GM12878 (cell line): ENCODE measurements around the gene GALNT12. TPM values are rescaled to one million over a fixed set of nuclear protein-coding genes. Genes with fewer than 3 reads are reported as not detected.

Experiments
- ATAC-seq: fragments of 200-7000 bp; cut with Tn5 transposase; 3 replicates; pipeline ENCODE4 v1.9.1; 2020; ENCODE audit warnings: mild to moderate bottlenecking, moderate library complexity
- BruUV-seq: library from RNA; stranded (reverse); fragments of 400-500 nt; replicated peaks from 2 replicates; lab custom pipeline; 2021; lab: Mats Ljungman, UMichigan
- CTCF ChIA-PET: fragments of 300-600 bp; sonication (Branson Sonifier 250); formaldehyde crosslinking; extraction: SDS; loops from one replicate; lab custom pipeline; 2021; ENCODE audit warnings: inconsistent platforms; lab: Yijun Ruan, JAX
- POLR2A ChIA-PET: fragments of 350-600 bp; formaldehyde crosslinking; extraction: SDS; loops from one replicate; lab custom pipeline; 2021; ENCODE audit warnings: inconsistent platforms; lab: Charles Lee
- RAD21 ChIA-PET: fragments of 300-600 bp; sonication (Branson Sonifier 250); formaldehyde crosslinking; loops from one replicate; lab custom pipeline; 2023; ENCODE audit warnings: antibody characterized with exemption; ENCODE audit not compliant: unreplicated experiment; lab: Charles Lee
- SMC1A ChIA-PET: fragments of 300-600 bp; sonication (Branson Sonifier 250); formaldehyde crosslinking; loops from one replicate; lab custom pipeline; 2023; ENCODE audit not compliant: unreplicated experiment, uncharacterized antibody; lab: Charles Lee
- DNase-seq: peaks from one replicate; pipeline ENCODE4 v3.0.0-alpha.2; 2011; ENCODE audit warnings: low read depth, low spot score
- FAIRE-seq: peaks from 3 replicates; lab custom pipeline; 2011; peaks lifted over from hg19 to GRCh38; lab: Jason Lieb, UNC
- H2AFZ ChIP-seq: 2 replicates; pipeline ENCODE4 v1.6.0; 2011; ENCODE audit warnings: low read depth, low read length, control low read depth; ENCODE audit not compliant: control insufficient read depth
- H3K27ac ChIP-seq: 2 replicates; pipeline ENCODE4 v1.5.1; 2011; ENCODE audit warnings: control low read depth; ENCODE audit not compliant: control insufficient read depth, insufficient read depth
- H3K27me3 ChIP-seq, 2 experiments: replicated peaks in 1 of 2; 2 replicates each; pipeline versions ENCODE4 v1.6.0 to v1.6.1; 2011; ENCODE audit warnings: low read length in 1 of 2; ENCODE audit not compliant: control insufficient read depth in 2 of 2, insufficient read depth in 2 of 2
- H3K36me3 ChIP-seq, 2 experiments: 2 replicates each; pipeline ENCODE4 v1.5.1; 2011; ENCODE audit warnings: low read length in 1 of 2; ENCODE audit not compliant: control insufficient read depth in 2 of 2, insufficient read depth in 2 of 2
- H3K4me1 ChIP-seq: 2 replicates; pipeline ENCODE4 v1.6.1; 2011; ENCODE audit warnings: mild to moderate bottlenecking, low read length, moderate library complexity, mixed read lengths; ENCODE audit not compliant: control insufficient read depth, insufficient read depth
- H3K4me2 ChIP-seq: 2 replicates; pipeline ENCODE4 v1.6.0; 2011; ENCODE audit warnings: control low read depth; ENCODE audit not compliant: control insufficient read depth, insufficient read depth
- H3K4me3 ChIP-seq: fragments of 200-600 bp; sonication (generic); 2 replicates; pipeline ENCODE4 v1.5.1; 2016
- H3K79me2 ChIP-seq: 2 replicates; pipeline ENCODE4 v1.6.0; 2011; ENCODE audit warnings: low read length; ENCODE audit not compliant: control insufficient read depth, insufficient read depth
- H3K9ac ChIP-seq: 2 replicates; pipeline ENCODE4 v1.8.0; 2011; ENCODE audit warnings: low read length, control low read depth, mixed read lengths; ENCODE audit not compliant: control insufficient read depth, insufficient read depth
- H3K9me3 ChIP-seq: replicated peaks from 3 replicates; pipeline ENCODE4 v1.5.1; 2011; ENCODE audit warnings: mild to moderate bottlenecking, low read length; ENCODE audit not compliant: control insufficient read depth, insufficient read depth
- H4K20me1 ChIP-seq: 2 replicates; pipeline ENCODE4 v1.6.0; 2011; ENCODE audit not compliant: control insufficient read depth, insufficient read depth
- CBFB ChIP-seq: IDR thresholded peaks from 2 replicates; pipeline ENCODE4 v1.6.1; 2016; ENCODE audit warnings: antibody characterized with exemption, low read depth
- CBX5 ChIP-seq: sonication (generic); IDR thresholded peaks from 2 replicates; pipeline ENCODE4 v1.6.1; 2016; ENCODE audit warnings: low read depth, moderate library complexity, mild to moderate bottlenecking, inconsistent platforms
- GABPA ChIP-seq: IDR thresholded peaks from 2 replicates; pipeline ENCODE4 v1.6.1; 2014; ENCODE audit warnings: antibody characterized with exemption, low read depth, mild to moderate bottlenecking, inconsistent platforms
- JUND ChIP-seq: IDR thresholded peaks from 2 replicates; pipeline ENCODE4 v1.6.1; 2012; ENCODE audit warnings: low read depth, mild to moderate bottlenecking, low read length, improper control_type of control experiment, moderate library complexity
- KDM1A ChIP-seq: fragments of 200-600 bp; sonication (generic); IDR thresholded peaks from 2 replicates; pipeline ENCODE4 v1.6.1; 2016; ENCODE audit warnings: borderline replicate concordance
- NR2C2 ChIP-seq: IDR thresholded peaks from 2 replicates; pipeline ENCODE4 v1.6.1; 2011; ENCODE audit warnings: borderline replicate concordance, low read depth; ENCODE audit not compliant: control insufficient read depth, insufficient read length
- RAD21 ChIP-seq: IDR thresholded peaks from 2 replicates; pipeline ENCODE4 v1.6.1; 2011; ENCODE audit warnings: mild to moderate bottlenecking, low read depth, low read length, moderate library complexity; ENCODE audit not compliant: insufficient read depth
- RELA ChIP-seq: fragments of 450-650 bp; IDR thresholded peaks from 2 replicates; pipeline ENCODE4 v1.8.0; 2014; ENCODE audit warnings: borderline replicate concordance; ENCODE audit not compliant: partially characterized antibody
- SIX5 ChIP-seq: IDR thresholded peaks from 2 replicates; pipeline ENCODE4 v1.6.1; 2011; ENCODE audit warnings: mild to moderate bottlenecking, low read depth, low read length, moderate library complexity; ENCODE audit not compliant: severe bottlenecking
- SP1 ChIP-seq: IDR thresholded peaks from one replicate; pipeline ENCODE4 v1.6.1; 2011; ENCODE audit warnings: low read depth, low read length
- SUPT20H ChIP-seq: IDR thresholded peaks from 2 replicates; pipeline ENCODE4 v1.6.1; 2011; ENCODE audit warnings: low read depth, mild to moderate bottlenecking, low read length, moderate library complexity, borderline replicate concordance; ENCODE audit not compliant: control insufficient read depth
- TARDBP ChIP-seq: IDR thresholded peaks from 2 replicates; pipeline ENCODE4 v1.6.1; 2016; ENCODE audit warnings: borderline replicate concordance
- ZNF274 ChIP-seq: IDR thresholded peaks from one replicate; pipeline ENCODE4 v1.8.0; 2011; ENCODE audit not compliant: insufficient read length, insufficient read depth
- WGBS: methylation state at CpG from one replicate; pipeline ENCODE4 v1.1.6; 2016; ENCODE audit warnings: low lambda C conversion rate; ENCODE audit not compliant: insufficient replicate concordance, insufficient coverage; ENCODE audit errors: missing lambda C conversion rate; 5-methylcytosine and 5-hydroxymethylcytosine counted together
- in situ Hi-C: fragments of 300-500 bp; cut with MboI; formaldehyde crosslinking; loops from 9 replicates; pipeline ENCODE4 v1.14.3; 2018; ENCODE audit warnings: mixed read lengths
- intact Hi-C: fragments of 100-400 bp; cut with micrococcal nuclease; formaldehyde crosslinking; loops from one replicate; pipeline ENCODE4 v1.14.2; 2022; ENCODE audit not compliant: unreplicated experiment
- polyA plus RNA-seq, 11 experiments: library from polyadenylated mRNA; depleted of rRNA in 4 of 11; unstranded in 6 of 11; stranded (reverse) in 5 of 11; fragments of >200 nt; fragmentation: Nextera tagmentation in 4 of 11; fragmentation: Illumina TruSeq in 1 of 11; extraction: Ambion mirVana in 4 of 11; extraction: Trizol in 1 of 11; gene quantifications; 1 replicate in 1 of 11; 2 replicates in 10 of 11; pipeline versions ENCODE4 v1.2.1 to v1.2.3, GENCODE V29; 2011 to 2016; ENCODE audit warnings: inconsistent platforms in 2 of 11, missing spikeins in 2 of 11, low read depth in 1 of 11
- total RNA-seq, 4 experiments: library from RNA; depleted of rRNA in 3 of 4; stranded (reverse); fragments of >200 nt in 3 of 4; fragmentation: Illumina TruSeq in 1 of 4; extraction: Trizol in 1 of 4; gene quantifications; 2 replicates each; pipeline versions ENCODE4 v1.2.1 to v1.2.3, GENCODE V29; 2013 to 2021
- TF ChIP-seq, protein P1 (sequence below): fragments of 450-650 bp; IDR thresholded peaks from 2 replicates; pipeline ENCODE4 v1.6.1; 2017; ENCODE audit warnings: mild to moderate bottlenecking, low read depth, inconsistent platforms; ENCODE audit not compliant: poor library complexity, severe bottlenecking
- TF ChIP-seq, protein P2 (sequence below): fragments of 450-650 bp; IDR thresholded peaks from 2 replicates; pipeline ENCODE4 v1.6.1; 2018; ENCODE audit warnings: mild to moderate bottlenecking, low read depth, moderate library complexity; ENCODE audit not compliant: partially characterized antibody
- TF ChIP-seq, protein P3 (sequence below), 3 experiments: IDR thresholded peaks in 2 of 3; conservative IDR thresholded peaks in 1 of 3; 2 replicates each; pipeline ENCODE4 v1.5.1; 2011; ENCODE audit warnings: low read depth in 3 of 3, low read length in 3 of 3, mild to moderate bottlenecking in 3 of 3, control low read depth in 2 of 3, moderate library complexity in 2 of 3, inconsistent platforms in 1 of 3, mixed read lengths in 1 of 3; ENCODE audit not compliant: control insufficient read depth in 2 of 3, insufficient read depth in 1 of 3; ENCODE audit errors: extremely low read depth in 1 of 3

The GALNT12 gene
- total and polyA plus RNA-seq, 10 of the 15 experiments (the other 5 are each of a cell fraction or from before 2014, with no cell fraction given), result 0.13 to 5.3 (median 3.2) TPM

DNA sequence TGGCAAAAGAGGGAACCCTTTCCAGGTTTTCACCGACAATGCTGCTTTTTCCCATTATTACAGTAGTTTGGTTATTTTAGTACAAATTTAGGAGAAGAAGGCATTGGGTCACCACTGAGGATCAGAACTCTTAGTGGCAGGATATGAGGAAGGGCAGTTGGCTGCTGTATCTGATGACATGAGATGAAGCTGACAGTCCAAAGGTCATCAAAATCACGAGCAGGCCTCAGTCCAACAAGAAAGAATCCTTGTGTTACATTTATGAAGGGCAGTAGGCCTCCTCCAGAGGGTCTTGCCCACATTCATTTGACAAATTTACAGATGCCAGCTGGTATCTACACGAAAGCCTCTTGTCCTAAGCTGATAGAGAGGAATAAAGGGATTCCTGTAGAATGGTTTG lies 86.7 kb downstream of the GALNT12 start:
- no peak for FAIRE-seq
- TF ChIP-seq NR2C2, result no peak
- TF ChIP-seq, protein P1, sequence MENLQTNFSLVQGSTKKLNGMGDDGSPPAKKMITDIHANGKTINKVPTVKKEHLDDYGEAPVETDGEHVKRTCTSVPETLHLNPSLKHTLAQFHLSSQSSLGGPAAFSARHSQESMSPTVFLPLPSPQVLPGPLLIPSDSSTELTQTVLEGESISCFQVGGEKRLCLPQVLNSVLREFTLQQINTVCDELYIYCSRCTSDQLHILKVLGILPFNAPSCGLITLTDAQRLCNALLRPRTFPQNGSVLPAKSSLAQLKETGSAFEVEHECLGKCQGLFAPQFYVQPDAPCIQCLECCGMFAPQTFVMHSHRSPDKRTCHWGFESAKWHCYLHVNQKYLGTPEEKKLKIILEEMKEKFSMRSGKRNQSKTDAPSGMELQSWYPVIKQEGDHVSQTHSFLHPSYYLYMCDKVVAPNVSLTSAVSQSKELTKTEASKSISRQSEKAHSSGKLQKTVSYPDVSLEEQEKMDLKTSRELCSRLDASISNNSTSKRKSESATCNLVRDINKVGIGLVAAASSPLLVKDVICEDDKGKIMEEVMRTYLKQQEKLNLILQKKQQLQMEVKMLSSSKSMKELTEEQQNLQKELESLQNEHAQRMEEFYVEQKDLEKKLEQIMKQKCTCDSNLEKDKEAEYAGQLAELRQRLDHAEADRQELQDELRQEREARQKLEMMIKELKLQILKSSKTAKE, result no peak
- TF ChIP-seq GABPA, result no peak
- no peak for TF ChIP-seq RAD21
- no peak for TF ChIP-seq CBX5
- no peak for TF ChIP-seq RELA
- no peak for TF ChIP-seq SIX5
- no peak for TF ChIP-seq SUPT20H
- no peak for TF ChIP-seq KDM1A
- no peak for TF ChIP-seq ZNF274
- TF ChIP-seq, protein P2, sequence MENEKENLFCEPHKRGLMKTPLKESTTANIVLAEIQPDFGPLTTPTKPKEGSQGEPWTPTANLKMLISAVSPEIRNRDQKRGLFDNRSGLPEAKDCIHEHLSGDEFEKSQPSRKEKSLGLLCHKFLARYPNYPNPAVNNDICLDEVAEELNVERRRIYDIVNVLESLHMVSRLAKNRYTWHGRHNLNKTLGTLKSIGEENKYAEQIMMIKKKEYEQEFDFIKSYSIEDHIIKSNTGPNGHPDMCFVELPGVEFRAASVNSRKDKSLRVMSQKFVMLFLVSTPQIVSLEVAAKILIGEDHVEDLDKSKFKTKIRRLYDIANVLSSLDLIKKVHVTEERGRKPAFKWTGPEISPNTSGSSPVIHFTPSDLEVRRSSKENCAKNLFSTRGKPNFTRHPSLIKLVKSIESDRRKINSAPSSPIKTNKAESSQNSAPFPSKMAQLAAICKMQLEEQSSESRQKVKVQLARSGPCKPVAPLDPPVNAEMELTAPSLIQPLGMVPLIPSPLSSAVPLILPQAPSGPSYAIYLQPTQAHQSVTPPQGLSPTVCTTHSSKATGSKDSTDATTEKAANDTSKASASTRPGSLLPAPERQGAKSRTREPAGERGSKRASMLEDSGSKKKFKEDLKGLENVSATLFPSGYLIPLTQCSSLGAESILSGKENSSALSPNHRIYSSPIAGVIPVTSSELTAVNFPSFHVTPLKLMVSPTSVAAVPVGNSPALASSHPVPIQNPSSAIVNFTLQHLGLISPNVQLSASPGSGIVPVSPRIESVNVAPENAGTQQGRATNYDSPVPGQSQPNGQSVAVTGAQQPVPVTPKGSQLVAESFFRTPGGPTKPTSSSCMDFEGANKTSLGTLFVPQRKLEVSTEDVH, result no peak
- no peak for TF ChIP-seq CBFB
- no peak for TF ChIP-seq SP1
- TF ChIP-seq, protein P3, sequence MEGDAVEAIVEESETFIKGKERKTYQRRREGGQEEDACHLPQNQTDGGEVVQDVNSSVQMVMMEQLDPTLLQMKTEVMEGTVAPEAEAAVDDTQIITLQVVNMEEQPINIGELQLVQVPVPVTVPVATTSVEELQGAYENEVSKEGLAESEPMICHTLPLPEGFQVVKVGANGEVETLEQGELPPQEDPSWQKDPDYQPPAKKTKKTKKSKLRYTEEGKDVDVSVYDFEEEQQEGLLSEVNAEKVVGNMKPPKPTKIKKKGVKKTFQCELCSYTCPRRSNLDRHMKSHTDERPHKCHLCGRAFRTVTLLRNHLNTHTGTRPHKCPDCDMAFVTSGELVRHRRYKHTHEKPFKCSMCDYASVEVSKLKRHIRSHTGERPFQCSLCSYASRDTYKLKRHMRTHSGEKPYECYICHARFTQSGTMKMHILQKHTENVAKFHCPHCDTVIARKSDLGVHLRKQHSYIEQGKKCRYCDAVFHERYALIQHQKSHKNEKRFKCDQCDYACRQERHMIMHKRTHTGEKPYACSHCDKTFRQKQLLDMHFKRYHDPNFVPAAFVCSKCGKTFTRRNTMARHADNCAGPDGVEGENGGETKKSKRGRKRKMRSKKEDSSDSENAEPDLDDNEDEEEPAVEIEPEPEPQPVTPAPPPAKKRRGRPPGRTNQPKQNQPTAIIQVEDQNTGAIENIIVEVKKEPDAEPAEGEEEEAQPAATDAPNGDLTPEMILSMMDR (IDR thresholded peaks at IDR 0.05 in 2 of 3, conservative IDR thresholded peaks at IDR 0.05 in 1 of 3; ENCODE audit: control insufficient read depth in 2 of 3, extremely low read depth in 1 of 3, insufficient read depth in 1 of 3, low read depth in 3 of 3, low read length in 3 of 3), result no peak
- no peak for TF ChIP-seq TARDBP
- TF ChIP-seq JUND, result no peak
- no TSS peak for BruUV-seq
- H3K9me3 ChIP-seq, result no peaks in the 10 kb centered on the region; the same call in 2 of the 3 replicates
- H3K4me1 ChIP-seq, result no peaks in the 10 kb centered on the region
- DNase-seq, result no peak
- no peaks in the 10 kb centered on the region for H4K20me1 ChIP-seq
- CTCF ChIA-PET, result no interaction called here
- RAD21 ChIA-PET, result no interaction called here
- POLR2A ChIA-PET, result no interaction called here
- no peaks in the 10 kb centered on the region for H3K79me2 ChIP-seq
- no peaks in the 10 kb centered on the region for H3K36me3 ChIP-seq
- no peak overlapping the region for H3K4me3 ChIP-seq
- no peak overlapping the region for H3K4me2 ChIP-seq
- no peak overlapping the region for H3K9ac ChIP-seq
- intact Hi-C loops, result no loop called here
- H2AFZ ChIP-seq, result no peak overlapping the region
- WGBS, result 2% methylated on average over 3 of the region's 3 CpGs
- ATAC-seq, result no peak
- H3K27me3 ChIP-seq, result peaks cover 0 to 8% of the 10 kb centered on the region in 2 experiments; a peak in 3 of 4 replicates
- SMC1A ChIA-PET, result no interaction called here
- no peak overlapping the region for H3K27ac ChIP-seq
- in situ Hi-C loops, result no loop called here
